Cortex of kidney (tissue), 1 donor: ENCODE measurements around the gene GAS2L2.

Experiments
- DNase-seq: peaks from one replicate; lab custom pipeline; 2025; lab: John Stamatoyannopoulos, UW

GAS2L2 gene

DNA sequence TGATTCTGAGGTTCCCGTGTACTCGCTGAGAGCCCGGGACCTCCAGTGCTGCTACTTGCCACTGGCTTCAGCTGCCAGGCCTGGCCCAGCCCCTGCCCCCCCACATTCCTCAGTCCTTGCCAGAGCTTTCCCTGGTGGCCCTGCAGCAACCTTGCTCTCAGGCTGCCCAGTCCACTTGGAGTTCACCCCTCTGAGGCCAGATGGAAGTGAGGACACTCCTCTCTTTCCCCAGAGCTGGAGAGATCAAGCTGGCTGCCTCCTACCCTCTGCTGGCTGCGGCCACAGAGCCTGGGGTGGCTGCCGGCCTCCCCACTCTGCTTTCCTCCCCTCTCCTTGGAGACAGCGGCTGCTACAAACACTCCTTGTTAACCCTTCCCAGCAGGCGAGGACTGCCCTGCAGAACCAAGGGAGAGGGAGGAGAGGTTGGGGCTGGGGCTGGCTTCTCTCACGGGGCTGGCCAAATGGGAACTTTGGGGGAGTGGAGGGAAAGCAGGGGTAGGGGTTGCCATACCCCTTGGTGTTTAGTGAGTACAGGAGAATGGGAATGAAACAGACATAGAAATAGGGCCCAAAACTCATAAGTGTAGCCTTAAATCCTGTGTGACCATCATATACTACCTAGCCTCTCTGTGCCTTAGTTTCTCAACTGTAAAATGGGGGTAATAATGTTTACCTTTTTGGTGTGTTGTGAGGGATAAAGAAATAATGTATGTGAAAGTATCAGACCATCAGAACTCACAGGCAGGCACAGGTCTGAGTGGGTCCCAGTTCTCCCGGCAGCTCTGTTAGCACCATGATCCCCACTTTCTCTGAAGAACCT, at the start of gene GAS2L2:
Gene GAS2L2 (minus strand): TSS at position 295 of the 820 bp plus-strand sequence. CDS start 389 bp downstream, outside the sequence.
- DNase-seq, result no peak

DNA sequence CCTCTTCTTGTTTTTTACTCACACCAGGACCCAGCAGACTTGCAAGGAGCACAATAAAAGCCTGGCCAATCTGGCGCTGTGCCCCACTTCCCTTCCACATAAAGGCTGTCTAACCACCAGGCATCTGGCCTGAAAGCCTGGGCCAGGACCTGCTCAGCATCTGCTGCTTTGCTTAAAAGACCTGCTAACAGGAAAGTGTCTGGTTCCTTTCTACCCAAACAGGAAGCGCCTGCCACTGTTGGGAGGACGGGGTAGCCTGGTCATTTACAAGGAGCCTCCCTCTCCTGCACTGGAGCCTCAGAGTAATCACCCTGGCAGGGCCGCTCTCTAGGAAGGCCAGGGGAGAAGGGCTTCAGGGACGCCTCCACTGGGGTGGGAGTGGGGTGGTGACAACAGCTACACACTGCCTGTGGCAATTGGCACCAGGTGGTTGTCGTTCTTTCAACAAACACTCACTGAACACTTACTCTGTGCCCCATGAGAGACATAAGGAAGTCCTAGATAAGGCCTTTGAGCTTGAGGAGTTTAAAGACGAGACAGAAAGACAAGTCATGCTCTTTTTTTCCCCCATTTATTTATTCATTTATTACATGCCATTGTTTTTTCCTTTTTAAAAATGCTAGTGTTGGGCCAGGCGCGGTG, 48.7 kb upstream of the GAS2L2 start:
- no peak for DNase-seq

DNA sequence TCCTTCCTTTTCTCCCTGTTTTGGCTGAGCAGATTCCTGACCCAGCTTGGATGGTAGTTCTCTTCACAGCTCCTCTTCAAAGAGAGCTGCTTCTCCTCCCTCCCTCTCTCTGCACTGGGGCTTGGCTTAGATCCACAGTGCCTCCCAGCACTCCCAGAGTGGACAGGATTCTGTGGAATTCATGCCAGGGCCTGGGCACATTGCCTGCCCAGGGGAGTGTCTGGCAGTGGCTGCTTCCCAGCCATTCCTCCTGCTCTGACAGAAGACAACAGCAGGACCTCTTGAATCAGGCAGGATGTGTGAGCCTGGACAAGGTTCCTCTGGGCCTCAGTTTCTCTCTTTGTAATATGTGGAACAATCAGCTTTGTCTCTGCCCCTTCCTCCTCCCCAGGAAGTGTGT, 46.9 kb upstream of the GAS2L2 start:
- DNase-seq, result no peak

DNA sequence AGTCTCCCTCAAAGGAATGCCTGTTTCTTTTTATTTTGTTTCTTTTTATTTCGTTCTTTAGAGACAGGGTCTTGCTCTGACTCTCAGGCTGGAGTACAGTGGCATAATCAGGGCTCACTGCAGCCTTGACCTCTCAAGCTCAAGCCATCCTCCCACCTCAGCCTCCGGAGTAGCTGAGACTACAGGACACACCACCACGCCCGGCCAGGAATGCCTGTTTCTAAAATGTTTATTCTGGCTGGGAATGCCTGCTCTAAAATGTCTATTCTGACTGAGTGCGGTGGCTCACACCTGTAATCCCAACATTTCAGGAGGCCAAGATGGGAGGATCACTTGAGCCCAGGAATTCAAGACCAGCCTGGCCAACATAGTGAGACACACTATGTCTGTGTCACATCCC, 44.9 kb upstream of the GAS2L2 start:
- DNase-seq, result no peak

DNA sequence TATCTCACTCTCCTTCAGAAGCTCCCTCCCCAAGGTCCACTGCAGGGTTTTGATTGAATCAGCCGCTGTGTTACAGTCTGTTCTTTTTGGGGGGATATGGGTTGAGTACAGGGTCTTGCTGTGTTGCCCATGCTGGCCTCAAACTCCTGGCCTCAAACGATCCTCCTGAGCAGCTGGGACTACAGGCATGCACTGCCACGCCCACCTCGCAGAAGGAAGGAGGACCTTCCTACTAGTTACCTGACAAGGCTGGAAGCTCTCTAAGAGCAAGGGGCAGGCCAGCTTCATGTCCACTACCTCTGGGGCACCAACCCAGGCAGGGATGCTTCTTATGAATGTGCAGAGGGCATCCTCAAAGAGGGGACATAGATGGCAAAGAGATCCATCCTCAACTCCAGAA, 44.3 kb upstream of the GAS2L2 start:
- DNase-seq, result no peak

DNA sequence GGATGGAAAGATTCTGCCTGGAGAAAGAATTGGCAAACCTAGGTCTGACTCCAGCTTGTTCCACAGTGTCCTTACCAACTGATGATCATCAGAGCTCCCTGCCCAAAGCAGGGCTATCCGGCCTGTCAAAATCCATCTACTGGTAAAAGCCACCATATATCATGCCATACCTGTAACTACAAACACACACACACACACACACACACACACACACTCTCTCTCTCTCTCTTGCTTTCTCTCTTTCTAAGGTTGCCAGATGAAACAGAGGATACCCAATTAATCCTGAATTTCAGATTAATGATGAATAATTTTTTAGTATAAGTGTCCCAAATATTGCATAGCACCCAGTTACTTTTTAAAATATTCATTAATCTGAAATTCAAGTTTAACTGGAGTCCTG, 43.9 kb upstream of the GAS2L2 start:
- no peak for DNase-seq

DNA sequence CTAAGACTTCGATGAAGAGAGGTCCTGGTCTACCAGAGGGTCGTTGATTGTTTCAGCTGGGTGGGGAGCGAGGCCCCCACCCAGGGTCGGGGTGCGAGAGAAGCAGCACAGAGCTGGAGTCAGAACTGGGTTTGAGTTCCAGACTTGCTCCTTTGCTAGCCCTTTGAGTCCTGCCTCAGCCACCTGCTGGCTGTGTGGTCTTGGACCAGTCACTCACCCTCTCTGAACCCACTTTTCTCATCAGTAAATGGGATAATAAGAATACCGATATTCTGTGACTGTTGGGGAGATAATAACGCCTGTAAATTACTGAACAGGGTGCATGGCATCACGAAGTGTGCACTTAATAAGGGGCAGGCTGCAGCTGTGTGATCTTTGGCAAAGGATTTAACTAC, 42.8 kb upstream of the GAS2L2 start:
- DNase-seq, result no peak

DNA sequence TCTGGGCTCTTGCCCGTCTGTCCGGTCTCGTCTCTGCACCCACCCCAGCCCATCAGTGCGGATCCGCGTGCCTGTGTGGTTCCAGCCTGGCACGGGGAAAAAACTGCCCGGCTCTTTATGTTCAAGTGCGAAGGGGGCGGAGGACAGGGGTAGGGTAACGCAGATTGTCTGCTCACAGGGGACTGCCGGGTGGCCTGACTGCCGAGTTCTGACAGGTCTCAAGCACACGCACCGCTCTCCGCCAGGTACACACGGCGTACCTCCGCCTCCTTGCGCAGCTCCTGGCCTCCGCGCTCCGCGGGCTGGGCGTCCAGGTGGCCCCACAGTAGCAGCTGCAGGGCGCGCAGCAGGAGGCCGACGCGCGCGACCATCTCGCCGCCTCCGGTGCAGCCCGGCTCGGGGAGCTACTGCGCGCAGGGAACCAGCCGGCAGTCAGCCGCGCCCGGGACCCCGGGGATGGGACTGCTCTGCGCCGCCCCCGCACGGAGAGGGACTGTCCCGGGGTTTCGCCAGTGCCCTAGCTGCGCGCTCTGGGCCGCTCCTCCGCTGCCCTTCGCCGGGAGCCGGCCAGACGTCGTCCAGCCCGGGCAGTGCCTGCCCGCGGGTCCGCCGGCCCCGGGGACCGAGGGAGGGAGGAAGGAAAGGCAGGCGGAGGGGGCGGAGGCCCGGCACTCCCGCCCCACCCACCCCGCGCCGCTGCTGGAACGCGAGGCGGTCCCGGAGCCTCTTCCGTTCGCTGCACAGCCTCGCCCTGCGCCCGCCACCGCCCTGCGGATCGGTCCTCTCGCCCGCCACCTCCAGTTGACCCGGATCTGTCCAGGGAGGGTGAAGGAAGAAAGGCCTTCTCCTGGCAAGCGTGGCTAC, 42.2 kb upstream of the GAS2L2 start, which contains the start of gene MMP28:
Gene MMP28 (minus strand): TSS at position 635 of the 864 bp plus-strand sequence. CDS start 264 bp downstream, at position 371.
- no peak for DNase-seq

DNA sequence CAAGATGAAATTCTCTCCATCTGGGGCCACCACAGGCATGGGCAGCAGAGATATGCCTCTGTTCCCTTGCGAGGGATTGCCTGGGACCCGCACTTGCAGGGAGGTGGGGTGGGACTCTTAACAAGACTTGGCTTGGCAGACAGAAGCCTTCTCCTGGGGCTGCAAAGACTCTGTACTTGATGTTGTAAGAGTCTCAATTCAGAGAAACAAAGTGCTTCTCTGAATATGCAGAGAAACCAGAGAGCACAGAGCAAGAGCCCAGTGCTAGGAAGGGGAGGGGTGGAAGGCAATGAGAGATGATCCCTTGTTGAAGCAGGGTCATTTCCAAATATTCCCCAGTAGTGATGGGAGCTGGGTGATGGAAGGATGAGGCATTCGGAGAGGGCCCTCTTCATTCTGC, 40.2 kb upstream of the GAS2L2 start:
- no peak for DNase-seq

DNA sequence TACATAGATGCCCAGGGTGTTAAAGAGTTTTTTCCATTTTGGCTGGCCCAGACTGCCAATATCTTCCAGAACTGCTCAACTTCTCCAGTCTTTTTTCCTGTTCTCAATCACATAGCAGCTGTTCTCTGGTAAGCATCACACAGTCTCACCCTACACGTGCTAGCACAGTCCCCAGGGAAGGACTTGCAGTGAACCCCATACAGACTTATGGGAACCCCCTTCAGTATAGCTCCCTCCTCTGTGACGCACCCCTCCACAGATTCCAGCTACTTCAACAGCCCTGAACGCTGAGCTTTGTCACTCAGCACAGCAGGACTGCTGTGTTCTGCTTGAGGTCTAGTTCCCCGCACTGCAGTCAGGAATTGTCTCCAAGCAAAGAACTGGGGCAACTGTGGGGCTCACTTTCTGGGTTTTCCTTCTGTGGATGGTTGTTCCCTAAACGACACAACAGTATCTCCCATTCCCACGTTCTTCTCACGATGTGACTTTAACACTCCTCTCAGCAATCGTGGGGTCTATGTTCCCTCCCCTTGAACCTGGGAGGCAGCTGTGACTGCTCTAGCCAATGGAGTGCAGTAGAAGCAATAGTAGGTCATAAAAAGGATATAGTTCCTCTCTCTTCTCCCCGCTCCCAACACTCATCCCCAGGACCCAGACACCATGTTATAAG, 38.8 kb upstream of the GAS2L2 start:
- no peak for DNase-seq

DNA sequence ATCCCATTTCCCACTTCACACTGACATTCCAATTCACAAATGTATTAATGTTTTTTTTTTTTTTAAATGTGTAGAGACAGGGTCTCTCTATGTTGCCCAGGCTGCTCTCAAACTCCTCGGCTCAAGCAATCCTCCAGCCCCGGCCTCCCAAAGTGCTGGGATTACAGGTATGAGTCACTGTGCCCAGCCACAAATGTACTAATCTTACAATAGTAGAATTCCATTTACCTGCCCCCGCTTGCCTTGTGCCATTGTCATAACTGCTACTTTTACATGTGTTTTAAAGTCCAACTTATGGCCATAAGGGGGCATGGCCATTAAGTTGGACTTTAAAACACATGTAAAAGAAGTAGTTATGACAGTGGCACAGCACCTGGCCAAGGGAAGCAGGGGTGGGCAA, 37.8 kb upstream of the GAS2L2 start:
- no peak for DNase-seq

DNA sequence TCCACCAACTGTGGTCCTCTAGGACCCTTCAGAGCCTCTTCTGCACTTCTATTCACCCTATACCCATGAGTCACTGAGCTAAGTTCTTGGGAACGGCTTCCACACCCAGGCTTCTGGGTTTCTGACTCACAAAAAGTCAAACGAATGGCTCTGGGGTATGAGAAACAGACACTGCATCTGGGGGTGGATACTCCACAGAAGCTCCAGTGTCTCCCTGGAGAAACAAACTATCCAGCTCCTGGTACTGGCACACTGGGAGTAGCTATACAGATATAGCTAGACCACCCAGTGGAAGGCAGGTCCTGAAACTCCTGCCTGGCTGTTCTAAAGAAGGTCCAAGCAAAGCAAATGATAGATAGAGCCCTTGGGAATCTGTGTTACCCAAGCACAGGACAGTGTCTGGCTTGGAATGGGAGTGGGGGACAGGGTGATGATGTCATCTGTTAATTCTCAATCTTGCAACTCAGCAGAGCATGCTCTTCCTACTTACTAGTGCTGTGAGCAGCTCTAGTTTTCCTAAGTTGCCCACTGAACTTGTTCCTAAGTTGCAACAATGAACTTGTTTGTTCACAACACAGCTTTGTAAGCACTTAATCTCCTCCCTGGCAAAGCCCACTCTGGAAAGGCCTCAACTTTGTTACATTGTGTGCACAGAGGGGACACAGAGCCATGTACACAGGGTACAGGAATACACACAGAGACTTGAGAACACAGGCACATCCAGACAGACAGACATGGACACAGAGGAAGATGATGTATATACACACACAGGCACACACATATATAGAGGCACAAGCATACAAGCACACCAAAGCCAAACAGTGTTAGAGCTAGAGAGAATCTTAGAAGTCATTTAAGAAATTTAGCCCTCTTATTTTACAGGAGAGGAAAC, 35.7 kb upstream of the GAS2L2 start:
- DNase-seq, result no peak

DNA sequence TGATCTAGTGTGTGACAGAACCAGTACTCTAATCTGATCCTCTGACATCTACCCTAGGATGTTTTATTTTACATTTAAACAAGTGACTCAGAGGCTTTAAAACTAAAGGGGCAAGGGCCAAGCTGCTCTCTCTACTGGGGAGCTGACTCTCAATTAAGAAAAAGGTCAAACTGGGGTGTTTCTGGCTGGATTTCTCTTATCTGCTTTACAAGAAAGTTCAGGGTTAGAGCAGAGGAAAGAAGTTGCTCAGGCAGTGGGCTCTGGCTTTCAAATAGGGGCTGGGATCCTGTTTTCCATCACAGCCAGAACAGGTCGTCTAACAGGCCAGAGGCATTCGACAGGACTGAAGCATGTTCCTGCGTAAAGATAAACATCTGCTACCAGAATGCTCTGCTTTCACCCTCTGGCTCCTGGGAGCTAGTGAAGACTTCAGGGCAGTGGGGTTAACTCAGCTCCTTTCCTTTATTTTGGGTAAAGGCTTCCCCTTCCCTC, 33.9 kb upstream of the GAS2L2 start:
- DNase-seq, result no peak

DNA sequence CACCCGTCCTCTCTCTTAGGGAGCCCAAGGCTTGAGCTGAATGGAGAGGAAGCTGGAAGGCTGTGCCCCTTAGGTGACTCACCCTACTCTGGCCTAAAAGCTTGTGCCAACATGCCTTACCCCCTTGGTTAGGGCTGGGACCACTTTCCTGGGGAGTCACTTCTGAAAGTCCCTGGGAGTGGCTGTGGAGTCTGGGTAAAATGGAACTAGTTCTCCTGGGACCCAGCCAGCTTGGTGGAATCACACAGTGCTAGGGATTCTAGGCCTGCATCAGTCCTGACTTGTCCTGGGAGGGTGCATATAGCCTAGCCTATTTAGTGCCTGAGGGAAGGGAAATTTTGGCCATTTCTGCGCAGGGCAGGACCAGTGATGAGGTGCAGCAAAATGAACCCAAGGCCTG, 31.9 kb upstream of the GAS2L2 start:
- DNase-seq, result no peak

DNA sequence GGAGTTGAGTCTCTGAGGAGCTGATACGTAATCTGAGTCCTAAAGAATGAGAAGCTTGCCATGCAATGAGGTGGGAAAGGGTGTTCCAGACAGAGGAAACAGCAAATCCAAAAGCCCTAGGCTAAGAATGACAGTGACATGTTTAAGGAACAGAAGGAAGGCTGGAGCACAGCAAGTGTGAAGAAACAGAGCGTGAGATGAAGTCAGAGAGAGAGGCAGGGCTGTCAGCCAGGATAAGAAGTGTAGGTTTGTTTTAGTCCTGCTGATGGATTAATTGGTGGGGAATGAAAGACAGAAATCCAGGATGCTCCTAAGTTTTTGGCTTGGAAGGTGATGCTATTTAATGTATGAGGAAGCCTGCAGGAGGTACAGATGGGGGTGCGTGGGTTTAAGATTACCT, 27.9 kb upstream of the GAS2L2 start:
- no peak for DNase-seq

DNA sequence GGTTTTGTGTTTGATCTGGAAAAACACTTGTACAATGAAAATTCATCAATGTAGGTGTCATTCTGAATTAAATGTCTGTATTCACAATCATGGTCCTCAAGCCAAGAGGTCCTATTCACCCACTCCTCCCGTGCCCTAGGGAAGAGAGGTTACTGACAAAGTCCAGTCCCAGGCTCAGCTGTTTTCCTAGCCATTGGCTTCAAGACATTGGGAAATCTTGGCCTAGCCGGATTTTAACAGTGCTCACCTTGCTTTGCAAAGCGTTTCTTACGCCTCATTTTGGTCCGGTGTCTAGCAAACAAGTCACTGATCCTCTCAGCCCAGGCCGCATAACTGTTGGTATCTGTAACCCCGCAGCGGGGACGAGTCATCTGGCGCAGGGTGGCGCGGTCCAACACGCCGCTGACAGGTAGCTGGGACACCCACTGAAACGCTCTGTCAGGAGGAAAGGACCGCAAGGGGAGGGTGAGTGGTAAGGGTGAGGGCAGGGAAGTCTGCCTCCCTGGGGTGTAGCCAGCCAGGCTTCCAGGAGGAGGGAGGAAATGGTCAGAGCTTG, 25.7 kb upstream of the GAS2L2 start:
- DNase-seq, result no peak

DNA sequence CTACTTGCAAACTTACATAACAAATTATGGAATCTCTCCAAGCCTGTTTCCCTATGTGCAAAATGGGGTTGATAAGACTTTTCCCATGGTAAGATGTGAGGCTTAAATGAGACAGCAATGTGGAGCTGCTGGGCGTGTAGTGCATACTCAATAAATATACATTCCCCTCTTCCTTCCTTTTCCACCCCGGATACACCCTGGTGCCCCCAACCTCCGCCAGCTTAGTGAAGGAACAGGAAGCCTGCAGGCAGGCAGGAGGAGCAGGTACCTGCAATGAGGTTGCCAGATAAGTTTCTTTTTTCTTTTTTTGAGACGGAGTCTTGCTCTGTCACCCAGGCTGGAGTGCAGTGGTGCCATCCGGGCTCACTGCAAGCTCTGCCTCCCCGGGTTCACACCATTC, 22.5 kb upstream of the GAS2L2 start:
- no peak for DNase-seq

DNA sequence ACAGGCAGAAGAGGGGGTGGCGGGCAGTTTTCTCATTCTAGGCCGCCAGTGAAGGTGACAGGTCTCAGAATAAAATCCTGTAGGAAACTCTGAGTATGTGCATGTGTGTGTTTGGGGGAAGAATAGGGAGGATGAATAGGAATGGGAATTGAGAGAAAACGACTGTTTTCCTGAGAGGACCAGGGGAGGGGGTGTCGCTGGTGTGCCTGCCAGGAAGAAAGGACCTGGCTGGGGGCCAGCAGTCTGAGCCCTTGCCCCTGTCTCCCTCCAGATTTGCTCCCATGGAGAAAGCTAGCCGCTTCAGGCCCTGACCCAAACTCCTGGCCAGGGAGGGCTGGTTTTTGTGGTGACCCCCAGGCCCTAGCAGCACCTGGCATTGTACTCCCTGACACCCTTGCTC, 22.0 kb upstream of the GAS2L2 start:
- DNase-seq, result no peak

DNA sequence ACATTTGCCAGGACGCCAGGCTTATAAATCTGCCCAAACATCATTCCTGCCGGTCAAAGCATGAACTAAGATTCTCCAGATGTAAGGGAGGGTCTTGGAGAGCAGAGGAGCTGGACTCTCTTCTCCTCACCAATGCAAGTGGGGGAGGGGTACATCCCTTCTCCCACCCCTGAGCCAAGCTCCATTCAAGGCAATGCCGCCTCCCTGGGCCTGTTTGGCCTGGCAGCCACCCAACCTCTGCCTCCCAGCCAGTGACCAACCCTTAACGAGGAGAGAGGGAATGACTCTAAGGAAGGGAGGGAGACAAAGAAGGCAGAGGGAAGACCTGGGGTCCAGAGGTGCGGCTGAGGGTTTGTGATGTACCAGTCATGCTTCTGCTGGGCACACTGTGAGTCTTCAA, 21.5 kb upstream of the GAS2L2 start:
- DNase-seq, result no peak

DNA sequence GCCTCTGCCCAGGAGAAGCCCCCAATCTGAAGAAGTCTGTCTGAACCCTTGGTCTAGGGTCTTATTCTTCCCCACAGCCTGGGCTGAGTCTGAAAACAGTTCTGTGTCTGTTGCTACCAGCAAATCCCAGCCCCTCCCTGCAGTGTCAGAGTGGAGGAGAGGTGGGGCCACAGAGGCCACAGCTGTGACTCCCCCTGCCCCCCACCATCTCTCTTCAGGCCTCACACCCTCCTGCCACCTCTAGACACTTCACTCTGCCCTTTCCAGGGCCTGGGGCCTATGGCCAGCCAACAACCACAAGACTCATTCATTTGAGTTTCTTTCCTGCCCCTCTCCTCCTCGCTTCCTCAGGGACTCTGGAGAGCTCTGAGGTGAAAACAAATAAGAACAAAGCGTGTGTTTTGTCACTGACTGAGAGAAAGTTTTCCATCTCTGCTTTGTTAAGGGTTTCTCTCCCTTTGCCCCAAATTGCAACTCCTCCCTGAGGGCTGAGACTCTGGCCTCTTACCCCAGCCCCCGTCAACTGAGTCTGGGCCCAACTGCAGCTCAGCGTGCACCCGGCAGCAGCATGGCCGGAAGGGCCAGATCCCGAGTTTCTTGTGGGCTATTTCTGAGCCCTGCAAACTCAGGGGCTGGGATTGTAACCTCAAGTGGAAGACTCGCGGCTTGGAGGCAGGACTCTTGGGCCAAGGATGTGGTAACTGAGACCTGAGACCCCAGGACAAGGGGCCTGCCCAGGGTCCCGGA, 20.8 kb upstream of the GAS2L2 start:
- DNase-seq, result no peak
